Ishikawa (cell line): ENCODE data around the gene PBLD.

Experiments
- CEBPB ChIP-seq: IDR thresholded peaks from 2 replicates; pipeline ENCODE4 v1.6.1; 2012
- CREB1 ChIP-seq: IDR thresholded peaks from 2 replicates; pipeline ENCODE4 v1.6.1; 2012; ENCODE audit warnings: low read depth
- EP300 ChIP-seq: IDR thresholded peaks from 2 replicates; pipeline ENCODE4 v1.6.1; 2012; ENCODE audit warnings: borderline replicate concordance
- FOXM1 ChIP-seq: IDR thresholded peaks from 2 replicates; pipeline ENCODE4 v1.6.1; 2012; ENCODE audit warnings: low read depth, borderline replicate concordance
- MAX ChIP-seq: IDR thresholded peaks from 2 replicates; pipeline ENCODE4 v1.6.1; 2012
- NFIC ChIP-seq: IDR thresholded peaks from 2 replicates; pipeline ENCODE4 v1.6.1; 2012
- RAD21 ChIP-seq: IDR thresholded peaks from 2 replicates; pipeline ENCODE4 v1.6.1; 2012; ENCODE audit warnings: low read depth
- REST ChIP-seq: IDR thresholded peaks from 2 replicates; pipeline ENCODE4 v1.6.1; 2012; ENCODE audit warnings: low read depth, mild to moderate bottlenecking
- TAF1 ChIP-seq: IDR thresholded peaks from 2 replicates; pipeline ENCODE4 v1.6.1; 2012; ENCODE audit warnings: low read depth, mild to moderate bottlenecking
- TCF12 ChIP-seq: IDR thresholded peaks from 2 replicates; pipeline ENCODE4 v1.6.1; 2012; ENCODE audit warnings: low read depth
- TEAD4 ChIP-seq: IDR thresholded peaks from 2 replicates; pipeline ENCODE4 v1.6.1; 2012
- USF1 ChIP-seq: IDR thresholded peaks from 2 replicates; pipeline ENCODE4 v1.6.1; 2012
- YY1 ChIP-seq: IDR thresholded peaks from 2 replicates; pipeline ENCODE4 v1.6.1; 2012; ENCODE audit warnings: low read depth
- ZBTB7A ChIP-seq: IDR thresholded peaks from 2 replicates; pipeline ENCODE4 v1.6.1; 2012; ENCODE audit warnings: low read depth

GRCh38 chr10:68296843-68297663, 35.7 kb downstream of the PBLD start:
- no peak for TF ChIP-seq TAF1
- TF ChIP-seq USF1 = no peak
- TF ChIP-seq ZBTB7A = no peak
- TF ChIP-seq MAX = no peak
- no peak for TF ChIP-seq CEBPB
- no peak for TF ChIP-seq TCF12
- no peak for TF ChIP-seq EP300
- TF ChIP-seq FOXM1 = no peak
- TF ChIP-seq REST = no peak
- TF ChIP-seq TEAD4 = no peak
- no peak for TF ChIP-seq YY1
- no peak for TF ChIP-seq NFIC
- no peak for TF ChIP-seq CREB1
- TF ChIP-seq RAD21 = no peak
